Measurements from ENCODE around the gene TAAR2. TPM values are rescaled to one million over a fixed set of nuclear protein-coding genes. Genes with fewer than 3 reads are reported as not detected.

TAAR2 gene
- not detected for total RNA-seq
- 0 reads per million in 2 donors for total RNA-seq

- Mint-ChIP-seq H3K4me3 (no peak within 1 kb of the TSS), H3K27ac (no peak within 1 kb of the TSS), H3K36me3 (ENCODE audit: low read depth) (peaks cover 2% of the 10 kb centered on the region), H3K27me3 (peaks cover 27% of the 10 kb centered on the region), H3K4me1 (no peaks in the 10 kb centered on the region)
- ATAC-seq: no peak
- peaks cover 2% of the 10 kb centered on the region for H3K9me3 ChIP-seq (ENCODE audit: control insufficient read depth, low read length, poor library complexity, severe bottlenecking)
- no peak for DNase-seq
Observed at GRCh38 chr6:132624175-132624574, at the start of gene TAAR2. TSS of gene TAAR2 (minus strand) at chr6:132624275. CDS start at chr6:132624275, 0 bp downstream.

- no peak for DNase-seq
- peaks cover 22% of the 10 kb centered on the region for H3K27me3 Mint-ChIP-seq
- H3K36me3 Mint-ChIP-seq (ENCODE audit: low read depth): no peaks in the 10 kb centered on the region
- peaks cover 5% of the 10 kb centered on the region for H3K4me1 Mint-ChIP-seq
- no peak overlapping the region for H3K27ac Mint-ChIP-seq
- no peaks in the 10 kb centered on the region for H3K9me3 ChIP-seq (ENCODE audit: control insufficient read depth, low read length, poor library complexity, severe bottlenecking)
- H3K4me3 Mint-ChIP-seq: no peak overlapping the region
- no peak for ATAC-seq
Observed at GRCh38 chr6:132673376-132674094, 49.5 kb upstream of the TAAR2 start.

DNA sequence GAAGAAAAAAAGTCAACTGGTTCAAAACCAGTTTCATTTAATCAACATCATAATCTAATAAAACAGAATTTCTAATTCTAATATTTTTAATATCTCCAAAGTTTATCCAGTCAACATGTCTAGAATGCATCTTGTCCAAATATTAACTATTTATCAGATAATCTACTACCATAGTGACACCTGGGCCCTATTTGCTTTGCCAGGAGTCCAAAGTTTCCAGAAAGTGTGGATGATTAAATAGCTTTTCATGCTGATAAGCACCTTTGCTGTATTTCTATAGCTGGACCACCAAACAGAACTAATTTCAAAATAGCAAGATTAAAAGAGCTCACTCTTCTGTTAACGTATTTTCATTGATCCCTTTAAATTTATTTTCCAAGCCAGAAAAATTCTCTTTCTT, 47.2 kb upstream of the TAAR2 start:
- H3K36me3 Mint-ChIP-seq (ENCODE audit: low read depth): no peaks in the 10 kb centered on the region
- H3K9me3 ChIP-seq (ENCODE audit: control insufficient read depth, low read length, poor library complexity, severe bottlenecking): no peaks in the 10 kb centered on the region
- H3K4me1 Mint-ChIP-seq: peaks cover 5% of the 10 kb centered on the region
- no peak overlapping the region for H3K27ac Mint-ChIP-seq
- ATAC-seq (no peak), DNase-seq (no peak)
- H3K27me3 Mint-ChIP-seq: peaks cover 21% of the 10 kb centered on the region
- no peak overlapping the region for H3K4me3 Mint-ChIP-seq

- Mint-ChIP-seq H3K36me3 (ENCODE audit: low read depth) (no peaks in the 10 kb centered on the region), H3K4me3 (peak overlapping the region; percentile 72), H3K27ac (peak overlapping the region; percentile 51), H3K27me3 (peaks cover 20% of the 10 kb centered on the region), H3K4me1 (peaks cover 5% of the 10 kb centered on the region)
- peak; percentile 57 for ATAC-seq
- H3K9me3 ChIP-seq (ENCODE audit: control insufficient read depth, low read length, poor library complexity, severe bottlenecking): no peaks in the 10 kb centered on the region
- no peak for DNase-seq
Observed at GRCh38 chr6:132669690-132670291, 45.7 kb upstream of the TAAR2 start.

DNA sequence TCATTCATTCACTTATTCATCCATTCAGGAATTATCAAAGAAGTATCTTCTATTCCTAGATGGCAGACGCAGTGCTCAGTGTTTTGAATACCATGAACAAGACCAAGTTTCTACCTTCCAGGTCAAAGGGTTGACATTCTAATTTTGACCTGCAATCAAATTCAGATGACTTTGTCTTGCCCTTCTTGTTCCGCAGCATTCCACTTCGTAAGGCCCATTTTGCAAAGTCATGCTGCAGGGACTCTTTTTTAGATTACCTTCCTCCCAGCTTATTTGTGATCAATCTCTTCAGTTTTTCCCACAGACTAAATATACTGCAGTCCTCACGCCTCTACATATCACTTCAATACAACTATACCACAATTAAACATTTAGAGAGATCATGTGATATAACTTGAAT, 42.0 kb upstream of the TAAR2 start:
- ATAC-seq: no peak
- peaks cover 7% of the 10 kb centered on the region for H3K4me1 Mint-ChIP-seq
- H3K4me3 Mint-ChIP-seq: no peak overlapping the region
- no peak overlapping the region for H3K27ac Mint-ChIP-seq
- no peak for DNase-seq
- peaks cover 3% of the 10 kb centered on the region for H3K36me3 Mint-ChIP-seq (ENCODE audit: low read depth)
- H3K27me3 Mint-ChIP-seq: peaks cover 19% of the 10 kb centered on the region
- H3K9me3 ChIP-seq (ENCODE audit: control insufficient read depth, low read length, poor library complexity, severe bottlenecking): no peaks in the 10 kb centered on the region

DNA sequence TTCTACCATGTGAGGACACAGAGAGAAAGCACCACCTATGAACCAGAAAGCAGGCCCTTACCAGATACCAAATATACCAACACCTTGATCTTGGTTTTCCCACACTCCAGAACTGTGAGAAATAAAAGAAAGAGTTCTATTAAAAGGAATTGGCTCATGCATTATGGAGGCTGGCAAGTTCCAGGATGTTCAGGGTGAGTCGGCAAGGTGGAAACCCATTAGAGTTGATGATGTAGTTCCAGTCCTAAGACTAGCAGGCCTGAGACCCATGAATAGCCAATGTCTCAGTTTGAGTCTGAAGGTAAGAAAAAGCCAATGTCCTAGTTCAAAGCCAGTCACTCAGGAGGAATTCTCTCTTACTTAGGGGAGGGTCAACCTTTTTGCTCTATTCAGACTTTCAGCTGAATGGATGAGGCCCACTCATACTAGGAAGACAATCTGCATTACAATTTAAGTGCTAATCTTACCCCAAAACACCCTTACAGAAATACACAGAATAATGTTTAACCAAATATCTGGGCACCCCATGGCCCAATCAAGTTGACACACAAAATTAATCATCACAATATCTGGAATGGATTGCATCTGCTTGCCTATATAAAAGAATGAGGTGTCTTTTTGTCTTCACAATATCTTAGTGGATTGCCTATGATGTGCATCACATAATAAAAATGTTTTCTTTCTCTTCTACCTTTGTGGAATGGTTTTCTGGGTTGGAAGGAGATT, 40.4 kb upstream of the TAAR2 start:
- DNase-seq: no peak
- peaks cover 2% of the 10 kb centered on the region for H3K4me1 Mint-ChIP-seq
- H3K9me3 ChIP-seq (ENCODE audit: control insufficient read depth, low read length, poor library complexity, severe bottlenecking): no peaks in the 10 kb centered on the region
- peaks cover 14% of the 10 kb centered on the region for H3K27me3 Mint-ChIP-seq
- ATAC-seq: no peak
- peaks cover 3% of the 10 kb centered on the region for H3K36me3 Mint-ChIP-seq (ENCODE audit: low read depth)
- no peak overlapping the region for H3K27ac Mint-ChIP-seq
- no peak overlapping the region for H3K4me3 Mint-ChIP-seq

- no peaks in the 10 kb centered on the region for H3K9me3 ChIP-seq (ENCODE audit: control insufficient read depth, low read length, poor library complexity, severe bottlenecking)
- H3K4me3 Mint-ChIP-seq: no peak overlapping the region
- H3K27me3 Mint-ChIP-seq: peaks cover 12% of the 10 kb centered on the region
- ATAC-seq (no peak), DNase-seq (no peak)
- peaks cover 3% of the 10 kb centered on the region for H3K36me3 Mint-ChIP-seq (ENCODE audit: low read depth)
- H3K4me1 Mint-ChIP-seq: peaks cover 2% of the 10 kb centered on the region
- no peak overlapping the region for H3K27ac Mint-ChIP-seq
Observed at GRCh38 chr6:132663661-132664060, 39.6 kb upstream of the TAAR2 start.

GRCh38 chr6:132661906-132662305, 37.8 kb upstream of the TAAR2 start:
- no peaks in the 10 kb centered on the region for H3K9me3 ChIP-seq (ENCODE audit: control insufficient read depth, low read length, poor library complexity, severe bottlenecking)
- Mint-ChIP-seq H3K27ac (no peak overlapping the region), H3K36me3 (ENCODE audit: low read depth) (peaks cover 3% of the 10 kb centered on the region), H3K4me1 (peaks cover 2% of the 10 kb centered on the region), H3K4me3 (no peak overlapping the region), H3K27me3 (peaks cover 7% of the 10 kb centered on the region)
- no peak for ATAC-seq
- DNase-seq: no peak

- H3K27ac Mint-ChIP-seq: no peak within 1 kb of the TSS
- no peaks in the 10 kb centered on the region for H3K9me3 ChIP-seq (ENCODE audit: control insufficient read depth, low read length, poor library complexity, severe bottlenecking)
- DNase-seq (no peak), ATAC-seq (no peak)
- no peak within 1 kb of the TSS for H3K4me3 Mint-ChIP-seq
- H3K36me3 Mint-ChIP-seq (ENCODE audit: low read depth): peaks cover 3% of the 10 kb centered on the region
- H3K4me1 Mint-ChIP-seq: peaks cover 2% of the 10 kb centered on the region
- peaks cover 7% of the 10 kb centered on the region for H3K27me3 Mint-ChIP-seq
Observed at GRCh38 chr6:132659082-132659481, 35.0 kb upstream of the TAAR2 start, which contains the start of gene TAAR1. TSS of gene TAAR1 (minus strand) at chr6:132659182. CDS start at chr6:132646003, 13,179 bp downstream.

GRCh38 chr6:132651062-132651461, 27.0 kb upstream of the TAAR2 start:
- Mint-ChIP-seq H3K4me3 (no peak overlapping the region), H3K27me3 (peaks cover 7% of the 10 kb centered on the region), H3K36me3 (ENCODE audit: low read depth) (no peaks in the 10 kb centered on the region), H3K27ac (no peak overlapping the region), H3K4me1 (peaks cover 3% of the 10 kb centered on the region)
- ATAC-seq: no peak
- DNase-seq: no peak
- H3K9me3 ChIP-seq (ENCODE audit: control insufficient read depth, low read length, poor library complexity, severe bottlenecking): no peaks in the 10 kb centered on the region

DNA sequence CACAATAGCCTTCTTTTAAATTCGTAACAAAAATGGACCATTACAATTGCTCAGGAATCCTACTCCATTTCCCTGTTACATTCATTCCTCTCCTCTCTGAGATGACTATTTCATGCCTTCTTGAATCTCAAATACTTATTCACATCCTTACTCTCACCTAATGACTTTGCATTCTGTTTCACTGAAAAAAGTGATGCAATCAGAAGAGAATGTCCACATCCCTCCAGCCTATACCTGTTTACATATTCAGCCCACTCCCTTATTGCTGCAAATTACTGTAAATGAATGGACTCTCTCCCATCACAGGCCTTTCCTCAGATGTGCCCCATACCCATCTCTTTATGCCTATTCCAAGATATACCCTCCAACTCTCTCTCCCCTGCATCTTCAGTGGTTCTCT, 26.4 kb upstream of the TAAR2 start:
- Mint-ChIP-seq H3K27ac (no peak overlapping the region), H3K4me1 (peaks cover 3% of the 10 kb centered on the region), H3K27me3 (peaks cover 2% of the 10 kb centered on the region), H3K4me3 (no peak overlapping the region), H3K36me3 (ENCODE audit: low read depth) (no peaks in the 10 kb centered on the region)
- ATAC-seq (no peak), DNase-seq (no peak)
- no peaks in the 10 kb centered on the region for H3K9me3 ChIP-seq (ENCODE audit: control insufficient read depth, low read length, poor library complexity, severe bottlenecking)

DNA sequence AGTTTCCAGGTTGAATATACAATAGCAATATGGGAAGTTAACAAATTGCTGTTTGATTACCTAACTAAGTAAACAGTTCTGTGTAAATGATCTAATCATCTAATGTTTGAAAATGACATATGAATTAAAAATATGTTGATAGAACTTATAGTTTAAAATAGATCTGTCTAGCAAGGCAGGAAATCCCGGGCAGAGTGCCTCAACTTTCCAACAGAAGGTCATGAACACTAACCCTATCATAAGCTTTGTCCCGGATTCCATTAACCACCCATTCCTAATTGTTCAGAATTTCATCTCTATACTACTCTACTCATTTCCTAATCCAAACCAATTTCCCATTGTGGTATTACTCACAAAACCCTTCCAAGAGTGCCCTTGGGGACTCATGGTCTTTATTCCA, 24.8 kb upstream of the TAAR2 start:
- Mint-ChIP-seq H3K27me3 (no peaks in the 10 kb centered on the region), H3K27ac (no peak overlapping the region), H3K4me3 (no peak overlapping the region), H3K36me3 (ENCODE audit: low read depth) (no peaks in the 10 kb centered on the region), H3K4me1 (peaks cover 3% of the 10 kb centered on the region)
- DNase-seq (no peak), ATAC-seq (no peak)
- H3K9me3 ChIP-seq (ENCODE audit: control insufficient read depth, low read length, poor library complexity, severe bottlenecking): no peaks in the 10 kb centered on the region

- no peaks in the 10 kb centered on the region for H3K9me3 ChIP-seq (ENCODE audit: control insufficient read depth, low read length, poor library complexity, severe bottlenecking)
- H3K27me3 Mint-ChIP-seq: no peaks in the 10 kb centered on the region
- peak; percentile 80 for ATAC-seq
- no peak overlapping the region for H3K27ac Mint-ChIP-seq
- no peak for DNase-seq
- H3K4me3 Mint-ChIP-seq: no peak overlapping the region
- no peaks in the 10 kb centered on the region for H3K36me3 Mint-ChIP-seq (ENCODE audit: low read depth)
- peaks cover 3% of the 10 kb centered on the region for H3K4me1 Mint-ChIP-seq
Observed at GRCh38 chr6:132648356-132648755, 24.3 kb upstream of the TAAR2 start.
